Measurements from ENCODE around the gene TNFRSF4. TPM values are rescaled to one million over a fixed set of nuclear protein-coding genes. Genes with fewer than 3 reads are reported as not detected.

The TNFRSF4 gene
- total RNA-seq, 4 donors from 2014 or later = 1.5 to 4.5 (median 3.2) TPM

- WGBS, 2 donors = 81 to 100% methylated on average over 5 to 17 of the region's 20 CpGs
- no peak for DNase-seq
- TF ChIP-seq CTCF (IDR thresholded peaks at IDR 0.05) = no peak
- no peak for TF ChIP-seq POLR2A (IDR thresholded peaks at IDR 0.05)
- H3K4me3 ChIP-seq (replicated peaks in 1 of 3) = no peak overlapping the region
- H3K27ac ChIP-seq = no peak overlapping the region
- H3K9me3 ChIP-seq = no peaks in the 10 kb centered on the region
- H3K4me1 ChIP-seq = peaks cover 2 to 14% of the 10 kb centered on the region in 2 donors
- H3K27me3 ChIP-seq = no peaks in the 10 kb centered on the region
- intact Hi-C loops (cut with DNase I) = no loop called here
- no peaks in the 10 kb centered on the region for H3K36me3 ChIP-seq
Measured at GRCh38 chr1:1167398-1167821, 46.5 kb downstream of the TNFRSF4 start.

- no peak for DNase-seq
- 89 to 100% methylated on average over 2 to 3 of the region's 44 CpGs for WGBS, 2 donors
- no peaks in the 10 kb centered on the region for H3K36me3 ChIP-seq
- H3K27me3 ChIP-seq = no peaks in the 10 kb centered on the region
- no peak overlapping the region for H3K4me3 ChIP-seq (replicated peaks in 1 of 3)
- TF ChIP-seq CTCF (IDR thresholded peaks at IDR 0.05) = no peak
- no peak for TF ChIP-seq POLR2A (IDR thresholded peaks at IDR 0.05)
- intact Hi-C loops (cut with DNase I) = no loop called here
- H3K4me1 ChIP-seq = peaks cover 7 to 19% of the 10 kb centered on the region in 2 donors
- H3K9me3 ChIP-seq = no peaks in the 10 kb centered on the region
- H3K27ac ChIP-seq = no peak overlapping the region
Measured at GRCh38 chr1:1166642-1167397, 47.1 kb downstream of the TNFRSF4 start.

GRCh38 chr1:1165900-1166421, 48.0 kb downstream of the TNFRSF4 start:
- 80 to 83% methylated on average over 19 to 22 of the region's 23 CpGs for WGBS, 2 donors
- H3K4me3 ChIP-seq (replicated peaks in 1 of 3) = no peak overlapping the region

GRCh38 chr1:1165485-1165884, 48.5 kb downstream of the TNFRSF4 start:
- intact Hi-C loops (cut with DNase I) = no loop called here
- no peak overlapping the region for H3K27ac ChIP-seq
- 80 to 81% methylated on average over 4 of the region's 12 CpGs for WGBS, 2 donors
- no peak for DNase-seq
- no peaks in the 10 kb centered on the region for H3K9me3 ChIP-seq
- H3K4me3 ChIP-seq (replicated peaks in 1 of 3) = no peak overlapping the region
- no peaks in the 10 kb centered on the region for H3K27me3 ChIP-seq
- TF ChIP-seq CTCF (IDR thresholded peaks at IDR 0.05) = no peak
- TF ChIP-seq POLR2A (IDR thresholded peaks at IDR 0.05) = no peak
- H3K36me3 ChIP-seq = no peaks in the 10 kb centered on the region
- H3K4me1 ChIP-seq = peaks cover 7 to 19% of the 10 kb centered on the region in 2 donors

More at GRCh38 chr1:1165900-1166421, 48.0 kb downstream of the TNFRSF4 start:
- Histone ChIP-seq H3K27ac (no peak overlapping the region), H3K27me3 (no peaks in the 10 kb centered on the region), H3K36me3 (no peaks in the 10 kb centered on the region), H3K9me3 (no peaks in the 10 kb centered on the region), H3K4me1 (peaks cover 7 to 19% of the 10 kb centered on the region in 2 donors)
- TF ChIP-seq POLR2A (IDR thresholded peaks at IDR 0.05) (no peak), CTCF (IDR thresholded peaks at IDR 0.05) (no peak)
- intact Hi-C loops (cut with DNase I) = no loop called here
- DNase-seq = no peak

Measured in thyroid gland (tissue), 4 donors.